Tibial artery (tissue), 4 donors: ENCODE measurements around the gene DMGDH.

Experiments used
- DNase-seq, 2 donors: peaks; one replicate each; pipeline ENCODE4 v3.0.0-alpha.2; 2019
- H3K27ac ChIP-seq, 2 donors: fragments of 200-600 bp; sonication (generic) in 1 of 2; 1 replicate in 1 of 2; 2 replicates in 1 of 2; pipeline ENCODE4 v1.5.1; 2018 to 2019; ENCODE audit warnings: mild to moderate bottlenecking in 1 of 2
- H3K27me3 ChIP-seq, 2 donors: fragments of 200-600 bp; sonication (generic) in 1 of 2; one replicate each; pipeline versions ENCODE4 v1.5.1 to v1.6.0; 2016 to 2019
- H3K36me3 ChIP-seq, 3 donors: fragments of 200-600 bp; sonication (generic) in 2 of 3; one replicate each; pipeline ENCODE4 v1.5.1; 2016 to 2019; ENCODE audit warnings: mild to moderate bottlenecking in 2 of 3
- H3K4me1 ChIP-seq, 4 donors: fragments of 200-600 bp; sonication (generic) in 2 of 4; 1 replicate in 3 of 4; 2 replicates in 1 of 4; pipeline ENCODE4 v1.5.1; 2016 to 2019
- H3K4me3 ChIP-seq, 2 donors: fragments of 200-600 bp; sonication (generic) in 1 of 2; 1 replicate in 1 of 2; 2 replicates in 1 of 2; pipeline ENCODE4 v1.5.1; 2018 to 2019; ENCODE audit warnings: mild to moderate bottlenecking in 2 of 2
- H3K9me3 ChIP-seq, 3 donors: fragments of 200-600 bp; sonication (generic) in 1 of 3; one replicate each; pipeline ENCODE4 v1.5.1; 2016 to 2019
- intact Hi-C: fragments of 100-400 bp; cut with DNase I; formaldehyde crosslinking; loops from one replicate; pipeline ENCODE4 v1.15.0; 2023; ENCODE audit warnings: low total_unique reads
- TF ChIP-seq, protein P1 (sequence below), 2 experiments: fragments of 200-600 bp in 1 of 2; fragments of 450-650 bp in 1 of 2; IDR thresholded peaks; one replicate each; pipeline ENCODE4 v1.5.1; 2017 to 2019; ENCODE audit warnings: antibody characterized with exemption in 2 of 2, mild to moderate bottlenecking in 1 of 2, moderate library complexity in 1 of 2

The DMGDH gene

DNA sequence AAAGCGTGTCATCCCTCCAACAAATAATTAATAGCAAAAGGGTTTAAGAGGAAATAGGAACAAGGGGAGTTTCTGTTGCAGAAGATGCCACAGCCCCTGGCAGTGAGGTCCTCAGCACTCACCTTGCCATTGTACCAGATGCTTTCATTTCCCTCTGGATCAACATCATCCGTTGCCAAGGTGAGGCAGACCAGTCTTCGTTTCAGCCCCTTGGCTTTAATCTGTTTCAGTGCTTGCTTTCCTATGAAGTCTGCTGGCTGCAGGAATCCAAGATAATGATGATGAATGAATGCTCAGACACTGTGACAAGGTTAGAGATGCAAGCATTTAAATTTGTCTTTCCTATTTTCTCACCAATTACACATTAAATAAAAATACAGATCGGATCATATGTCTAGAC is 64.3 kb downstream of the DMGDH start:
- H3K4me1 ChIP-seq: peaks cover 0 to 12% (median 2%) of the 10 kb centered on the region in 4 donors
- intact Hi-C loops: no loop called here
- no peak overlapping the region for H3K4me3 ChIP-seq
- H3K27ac ChIP-seq: no peak overlapping the region
- TF ChIP-seq, protein P1, sequence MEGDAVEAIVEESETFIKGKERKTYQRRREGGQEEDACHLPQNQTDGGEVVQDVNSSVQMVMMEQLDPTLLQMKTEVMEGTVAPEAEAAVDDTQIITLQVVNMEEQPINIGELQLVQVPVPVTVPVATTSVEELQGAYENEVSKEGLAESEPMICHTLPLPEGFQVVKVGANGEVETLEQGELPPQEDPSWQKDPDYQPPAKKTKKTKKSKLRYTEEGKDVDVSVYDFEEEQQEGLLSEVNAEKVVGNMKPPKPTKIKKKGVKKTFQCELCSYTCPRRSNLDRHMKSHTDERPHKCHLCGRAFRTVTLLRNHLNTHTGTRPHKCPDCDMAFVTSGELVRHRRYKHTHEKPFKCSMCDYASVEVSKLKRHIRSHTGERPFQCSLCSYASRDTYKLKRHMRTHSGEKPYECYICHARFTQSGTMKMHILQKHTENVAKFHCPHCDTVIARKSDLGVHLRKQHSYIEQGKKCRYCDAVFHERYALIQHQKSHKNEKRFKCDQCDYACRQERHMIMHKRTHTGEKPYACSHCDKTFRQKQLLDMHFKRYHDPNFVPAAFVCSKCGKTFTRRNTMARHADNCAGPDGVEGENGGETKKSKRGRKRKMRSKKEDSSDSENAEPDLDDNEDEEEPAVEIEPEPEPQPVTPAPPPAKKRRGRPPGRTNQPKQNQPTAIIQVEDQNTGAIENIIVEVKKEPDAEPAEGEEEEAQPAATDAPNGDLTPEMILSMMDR (IDR thresholded peaks at IDR 0.05): no peak
- H3K27me3 ChIP-seq: peaks cover 0 to 2% of the 10 kb centered on the region in 2 donors
- no peak for DNase-seq
- no peaks in the 10 kb centered on the region for H3K36me3 ChIP-seq
- no peaks in the 10 kb centered on the region for H3K9me3 ChIP-seq

DNA sequence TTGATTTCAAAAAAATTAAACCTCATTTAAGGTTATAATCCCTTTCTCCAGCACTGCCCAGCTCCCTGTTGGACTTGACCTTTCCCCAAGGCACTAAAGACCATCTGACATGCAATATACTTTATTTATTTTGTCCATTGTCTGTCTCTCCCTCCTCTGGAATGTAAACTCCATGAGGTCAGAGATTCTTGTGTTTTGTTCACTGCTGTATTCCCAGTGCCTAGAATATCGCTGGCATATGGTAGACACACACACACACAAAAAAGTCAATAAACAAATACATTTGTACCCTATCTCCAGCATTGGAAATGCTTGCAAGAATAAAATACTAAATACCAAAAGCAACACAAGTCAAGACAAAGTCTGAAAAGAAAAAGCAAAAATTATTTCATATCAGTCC is 67.1 kb downstream of the DMGDH start:
- no peak overlapping the region for H3K27ac ChIP-seq

DNA sequence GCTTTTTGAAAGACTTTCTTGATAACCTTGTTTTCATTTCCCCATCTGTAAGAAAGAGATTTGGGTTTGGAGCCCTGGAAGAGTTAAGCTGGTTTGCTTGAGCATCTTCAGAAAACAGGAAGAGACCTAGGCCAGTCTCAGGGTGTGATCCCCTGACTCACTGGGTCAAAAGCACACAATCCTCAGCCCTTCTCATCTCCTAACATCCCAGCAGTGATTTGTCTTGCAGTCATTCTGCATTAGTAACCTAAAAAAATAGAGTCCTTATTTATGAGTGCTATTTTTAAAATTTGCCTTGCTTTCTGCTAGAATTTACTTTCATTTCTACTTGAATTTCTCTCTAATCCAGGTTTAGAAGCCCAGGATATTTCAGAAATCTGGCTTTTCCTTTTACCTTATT is 68.0 kb downstream of the DMGDH start:
- intact Hi-C loops: no loop called here
- TF ChIP-seq, protein P1 (IDR thresholded peaks at IDR 0.05): no peak
- peak overlapping the region in 1 of 2 donors; percentile 9 for H3K27ac ChIP-seq

More for the DNA sequence above, 67.1 kb downstream of the DMGDH start:
- DNase-seq: no peak
- Histone ChIP-seq H3K4me1 (peaks cover 0 to 12% (median 2%) of the 10 kb centered on the region in 4 donors), H3K9me3 (no peaks in the 10 kb centered on the region), H3K4me3 (no peak overlapping the region), H3K36me3 (no peaks in the 10 kb centered on the region), H3K27me3 (peaks cover 0 to 2% of the 10 kb centered on the region in 2 donors)
- TF ChIP-seq, protein P1 (IDR thresholded peaks at IDR 0.05): no peak
- intact Hi-C loops: no loop called here

DNA sequence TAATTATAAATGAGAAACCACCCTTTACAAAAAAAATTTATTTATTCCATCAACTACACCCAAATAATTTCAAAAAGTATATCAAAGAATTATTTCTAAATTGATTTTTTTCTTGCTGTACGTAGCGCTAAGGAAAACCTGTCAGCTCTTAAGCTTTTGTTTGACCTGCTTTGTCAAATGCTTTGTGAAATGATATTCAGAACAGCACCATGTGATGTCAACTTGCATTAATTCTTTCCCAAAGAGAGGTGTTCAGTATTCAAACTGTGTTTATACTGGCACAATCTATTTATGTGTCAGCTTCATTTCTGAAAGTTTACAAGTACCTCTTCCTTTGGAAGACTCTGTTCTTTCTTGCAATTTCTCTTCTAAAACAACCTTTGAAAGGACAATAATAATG is 72.4 kb downstream of the DMGDH start:
- no peak overlapping the region for H3K4me3 ChIP-seq
- intact Hi-C loops: no loop called here
- H3K27me3 ChIP-seq: peaks cover 0 to 4% of the 10 kb centered on the region in 2 donors
- DNase-seq: no peak
- TF ChIP-seq, protein P1 (IDR thresholded peaks at IDR 0.05): no peak
- H3K36me3 ChIP-seq: no peaks in the 10 kb centered on the region
- peaks cover 0 to 12% (median 2%) of the 10 kb centered on the region in 4 donors for H3K4me1 ChIP-seq
- no peak overlapping the region for H3K27ac ChIP-seq
- H3K9me3 ChIP-seq: no peaks in the 10 kb centered on the region

More for the DNA sequence above, 68.0 kb downstream of the DMGDH start:
- H3K4me1 ChIP-seq: peaks cover 0 to 12% (median 2%) of the 10 kb centered on the region in 4 donors
- H3K4me3 ChIP-seq: no peak overlapping the region
- DNase-seq: no peak
- H3K9me3 ChIP-seq: no peaks in the 10 kb centered on the region
- H3K27me3 ChIP-seq: peaks cover 0 to 2% of the 10 kb centered on the region in 2 donors
- H3K36me3 ChIP-seq: no peaks in the 10 kb centered on the region

DNA sequence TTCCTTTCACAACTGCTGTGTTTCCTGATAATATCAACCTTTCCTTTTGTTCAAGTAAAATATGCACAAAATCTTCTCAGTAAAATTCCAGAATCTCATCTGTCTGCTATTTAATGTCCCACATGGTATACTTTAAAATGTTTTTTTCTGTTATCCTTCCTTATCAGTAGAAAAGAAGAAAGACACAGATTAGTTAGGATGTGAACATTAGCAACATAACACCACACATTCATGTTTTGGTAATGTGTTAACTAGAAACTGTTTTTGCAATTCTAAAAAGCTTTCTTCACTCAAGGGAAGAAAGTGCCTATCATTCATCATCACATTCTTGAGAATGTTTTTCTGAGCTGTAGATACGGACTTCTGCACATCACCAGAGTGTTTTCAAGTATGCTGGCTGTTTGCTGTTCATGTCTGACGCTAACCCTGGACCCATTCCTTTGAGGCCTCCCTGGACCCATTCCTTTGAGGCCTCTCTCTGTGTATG is 73.9 kb downstream of the DMGDH start:
- intact Hi-C loops: no loop called here
- Histone ChIP-seq H3K4me3 (no peak overlapping the region), H3K9me3 (no peaks in the 10 kb centered on the region), H3K4me1 (no peaks in the 10 kb centered on the region), H3K36me3 (no peaks in the 10 kb centered on the region), H3K27me3 (peaks cover 0 to 4% of the 10 kb centered on the region in 2 donors), H3K27ac (no peak overlapping the region)
- DNase-seq: no peak
- TF ChIP-seq, protein P1 (IDR thresholded peaks at IDR 0.05): no peak

DNA sequence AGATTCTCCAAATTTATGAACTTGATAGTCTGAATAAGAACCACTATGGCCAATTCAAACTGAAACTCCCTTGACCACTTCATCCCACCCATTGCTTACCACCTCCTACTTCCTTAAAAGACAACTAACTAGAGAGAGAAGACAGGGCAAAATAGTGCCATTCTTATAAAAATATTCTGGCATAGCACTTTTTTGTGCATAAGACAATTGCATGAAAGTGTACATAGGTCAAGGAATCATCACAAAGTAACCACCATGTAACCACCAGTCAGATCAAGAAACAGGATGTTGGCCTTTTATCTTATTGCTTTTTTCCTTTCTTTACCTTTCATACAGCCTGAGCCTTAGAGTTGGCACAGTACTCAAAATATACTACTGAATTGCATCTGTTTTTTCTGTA is 76.3 kb downstream of the DMGDH start:
- Histone ChIP-seq H3K9me3 (no peaks in the 10 kb centered on the region), H3K27ac (no peak overlapping the region), H3K27me3 (peaks cover 0 to 4% of the 10 kb centered on the region in 2 donors), H3K4me1 (no peaks in the 10 kb centered on the region), H3K36me3 (no peaks in the 10 kb centered on the region), H3K4me3 (no peak overlapping the region)
- no peak for DNase-seq
- TF ChIP-seq, protein P1 (IDR thresholded peaks at IDR 0.05): no peak
- intact Hi-C loops: no loop called here
